A549 (cell line): Measurements from ENCODE around the gene COL8A1. TPM values are rescaled to one million over a fixed set of nuclear protein-coding genes. Genes with fewer than 3 reads are reported as not detected.

Experiments
- ATAC-seq, 2 experiments: fragments of 200-7000 bp in 1 of 2; fragments of >200 bp in 1 of 2; cut with Nextera tagmentation in 1 of 2; cut with Tn5 transposase in 1 of 2; 3 replicates each; pipeline versions ENCODE4 v1.8.0 to v1.9.1; 2018 to 2020; ENCODE audit warnings: mild to moderate bottlenecking in 1 of 2, moderate library complexity in 1 of 2
- CTCF ChIA-PET: fragments of 300-600 bp; sonication (Branson Sonifier 250); formaldehyde crosslinking; extraction: SDS; loops from one replicate; lab custom pipeline; 2021; ENCODE audit warnings: antibody characterized with exemption, inconsistent platforms; lab: Yijun Ruan, JAX
- POLR2A ChIA-PET: fragments of 350-600 bp; formaldehyde crosslinking; extraction: SDS; loops from one replicate; lab custom pipeline; 2021; ENCODE audit warnings: antibody characterized with exemption, inconsistent platforms; lab: Yijun Ruan, JAX
- DNase-seq, 2 experiments: peaks; one replicate each; pipeline versions ENCODE4 v3.0.0 to v3.0.0-alpha.2; 2011 to 2016; ENCODE audit warnings: low read depth in 1 of 2, low spot score in 1 of 2
- FAIRE-seq: peaks from 2 replicates; lab custom pipeline; 2011; peaks lifted over from hg19 to GRCh38; lab: Jason Lieb, UNC
- H3K27ac ChIP-seq, 2 experiments: fragments of >200 bp; sonication (Bioruptor Twin); formaldehyde crosslinking; 3 replicates each; pipeline ENCODE4 v1.5.1; 2016 to 2017
- H3K4me1 ChIP-seq: fragments of >200 bp; sonication (Bioruptor Twin); formaldehyde crosslinking; 3 replicates; pipeline ENCODE4 v1.6.1; 2016
- H3K4me2 ChIP-seq: fragments of >200 bp; sonication (Bioruptor Twin); formaldehyde crosslinking; 3 replicates; pipeline ENCODE4 v1.6.1; 2016
- H3K4me3 ChIP-seq: fragments of >200 bp; sonication (Bioruptor Twin); formaldehyde crosslinking; 3 replicates; pipeline ENCODE4 v1.5.1; 2016
- H3K9me3 ChIP-seq: fragments of >200 bp; sonication (Bioruptor Twin); formaldehyde crosslinking; 3 replicates; pipeline ENCODE4 v1.6.1; 2016
- BCL3 ChIP-seq: fragments of >200 bp; sonication (Bioruptor Twin); formaldehyde crosslinking; IDR thresholded peaks from 3 replicates; pipeline ENCODE4 v1.6.1; 2016
- CHD2 ChIP-seq: fragments of 150-350 bp; IDR thresholded peaks from 2 replicates; pipeline ENCODE4 v1.6.1; 2014; ENCODE audit warnings: low read length; ENCODE audit not compliant: partially characterized antibody
- CHD4 ChIP-seq: fragments of 200-600 bp; sonication (generic); IDR thresholded peaks from 2 replicates; pipeline ENCODE4 v1.6.1; 2016; ENCODE audit warnings: antibody characterized with exemption, mild to moderate bottlenecking, borderline replicate concordance
- CTCF ChIP-seq: fragments of >200 bp; sonication (Bioruptor Twin); formaldehyde crosslinking; IDR thresholded peaks from 3 replicates; pipeline ENCODE4 v1.5.1; 2016
- E2F6 ChIP-seq: IDR thresholded peaks from 2 replicates; pipeline ENCODE4 v1.6.1; 2012; ENCODE audit warnings: low read depth, borderline replicate concordance
- EHF ChIP-seq: fragments of 250-450 bp; sonication (Bioruptor Pico); IDR thresholded peaks from 2 replicates; pipeline ENCODE4 v1.5.0; 2020; ENCODE audit warnings: mild to moderate bottlenecking
- FOSB ChIP-seq: fragments of 250-450 bp; sonication (Bioruptor Pico); IDR thresholded peaks from 2 replicates; pipeline ENCODE4 v1.5.0; 2020; ENCODE audit warnings: mild to moderate bottlenecking, moderate library complexity
- FOXS1 ChIP-seq: fragments of 250-450 bp; sonication (Bioruptor Pico); IDR thresholded peaks from 2 replicates; pipeline ENCODE4 v1.5.0; 2020; ENCODE audit warnings: mild to moderate bottlenecking, moderate library complexity
- GATA3 ChIP-seq: IDR thresholded peaks from 2 replicates; pipeline ENCODE4 v1.6.1; 2012; ENCODE audit warnings: borderline replicate concordance
- HES2 ChIP-seq: fragments of >200 bp; sonication (Bioruptor Twin); formaldehyde crosslinking; IDR thresholded peaks from 2 replicates; pipeline ENCODE4 v1.6.1; 2016
- HOXB5 ChIP-seq: fragments of 250-450 bp; sonication (Bioruptor Pico); IDR thresholded peaks from 2 replicates; pipeline ENCODE4 v1.5.0; 2020; ENCODE audit warnings: mild to moderate bottlenecking, moderate library complexity
- JUN ChIP-seq, 2 experiments: fragments of >200 bp; sonication (Bioruptor Twin); formaldehyde crosslinking; IDR thresholded peaks; 2 replicates in 1 of 2; 3 replicates in 1 of 2; pipeline ENCODE4 v1.6.1; 2016 to 2017
- KDM5A ChIP-seq: fragments of 200-600 bp; sonication (generic); IDR thresholded peaks from 2 replicates; pipeline ENCODE4 v1.6.1; 2016; ENCODE audit warnings: antibody characterized with exemption, mild to moderate bottlenecking
- MAFK ChIP-seq: fragments of 450-650 bp; IDR thresholded peaks from 2 replicates; pipeline ENCODE4 v1.6.1; 2014; ENCODE audit not compliant: partially characterized antibody
- MAX ChIP-seq: IDR thresholded peaks from 2 replicates; pipeline ENCODE4 v1.6.1; 2012
- NR3C1 ChIP-seq: fragments of >200 bp; sonication (Bioruptor Twin); formaldehyde crosslinking; IDR thresholded peaks from 3 replicates; pipeline ENCODE4 v1.6.1; 2017
- PHF8 ChIP-seq: fragments of 200-600 bp; sonication (generic); IDR thresholded peaks from 2 replicates; pipeline ENCODE4 v1.6.1; 2016; ENCODE audit warnings: low read depth, mild to moderate bottlenecking, antibody characterized with exemption, moderate library complexity, borderline replicate concordance
- POLR2A ChIP-seq: IDR thresholded peaks from 2 replicates; pipeline ENCODE4 v1.6.1; 2012; ENCODE audit warnings: mild to moderate bottlenecking, low read length
- RAD21 ChIP-seq, 2 experiments: fragments of >200 bp in 1 of 2; sonication (Bioruptor Twin) in 1 of 2; formaldehyde crosslinking in 1 of 2; IDR thresholded peaks in 1 of 2; conservative IDR thresholded peaks in 1 of 2; 2 replicates in 1 of 2; 3 replicates in 1 of 2; pipeline ENCODE4 v1.6.1; 2012 to 2018; ENCODE audit warnings: inconsistent platforms in 1 of 2
- RARB ChIP-seq: fragments of 250-450 bp; sonication (Bioruptor Pico); IDR thresholded peaks from 2 replicates; pipeline ENCODE4 v1.8.0; 2021; ENCODE audit warnings: mild to moderate bottlenecking, moderate library complexity
- RCOR1 ChIP-seq: fragments of 150-350 bp; IDR thresholded peaks from 2 replicates; pipeline ENCODE4 v1.6.1; 2014; ENCODE audit warnings: antibody characterized with exemption, low read length, low read depth
- RFX5 ChIP-seq: fragments of 450-650 bp; IDR thresholded peaks from 2 replicates; pipeline ENCODE4 v1.7.1; 2014; ENCODE audit warnings: antibody characterized with exemption, mild to moderate bottlenecking, moderate library complexity
- RNF2 ChIP-seq: fragments of 200-600 bp; sonication (generic); IDR thresholded peaks from 2 replicates; pipeline ENCODE4 v1.6.1; 2016; ENCODE audit warnings: low read depth, mild to moderate bottlenecking, antibody characterized with exemption, moderate library complexity, borderline replicate concordance
- SMC3 ChIP-seq: fragments of >200 bp; sonication (Bioruptor Twin); formaldehyde crosslinking; IDR thresholded peaks from 3 replicates; pipeline ENCODE4 v1.6.1; 2018; ENCODE audit warnings: inconsistent platforms
- TFCP2L1 ChIP-seq: fragments of 250-450 bp; sonication (Bioruptor Pico); IDR thresholded peaks from 2 replicates; pipeline ENCODE4 v1.5.0; 2021; ENCODE audit warnings: mild to moderate bottlenecking
- TP53 ChIP-seq: fragments of 250-450 bp; sonication (Bioruptor Pico); IDR thresholded peaks from 2 replicates; pipeline ENCODE4 v1.5.0; 2021; ENCODE audit warnings: mild to moderate bottlenecking, moderate library complexity
- ZC3H11A ChIP-seq: fragments of 450-650 bp; IDR thresholded peaks from 2 replicates; pipeline ENCODE4 v1.6.1; 2014; ENCODE audit warnings: antibody characterized with exemption, mild to moderate bottlenecking
- WGBS: methylation state at CpG from one replicate; pipeline ENCODE4 v1.1.6; 2017; ENCODE audit errors: missing lambda C conversion rate; 5-methylcytosine and 5-hydroxymethylcytosine counted together
- polyA plus RNA-seq, 4 experiments: library from polyadenylated mRNA; depleted of rRNA in 3 of 4; stranded (reverse); fragments of >200 nt; fragmentation: RNase III in 1 of 4; extraction: RNeasy Plus Mini Kit Qiagen cat#74134 plus additional on column Dnase treatment in 1 of 4; gene quantifications; 2 replicates in 3 of 4; 3 replicates in 1 of 4; pipeline ENCODE4 v1.2.3, GENCODE V29; 2011 to 2017

COL8A1 gene
- polyA plus RNA-seq, 2 of the 4 experiments (the other 2 are of a cell fraction) = not detected

GRCh38 chr3:99751649-99752048 is 113.3 kb downstream of the COL8A1 start:
- H3K4me3 ChIP-seq = no peak overlapping the region
- no peak overlapping the region for H3K4me2 ChIP-seq
- ChIA-PET POLR2A (no interaction called here), CTCF (interaction anchor here (0.6 to 2.2 kb wide), 9 partner anchors 11 to 1155 kb away, joined by 3 to 6 read pairs (median 3); no protein-coding TSS in a partner anchor)
- no peak for TF ChIP-seq FOXS1 (CRISPR knock-in tag)
- TF ChIP-seq TP53 (CRISPR knock-in tag) = no peak
- TF ChIP-seq RFX5 = no peak
- TF ChIP-seq POLR2A = no peak
- no peak for TF ChIP-seq GATA3
- no peak for TF ChIP-seq NR3C1
- TF ChIP-seq TFCP2L1 = no peak
- TF ChIP-seq FOSB (CRISPR knock-in tag) = no peak
- no peak for TF ChIP-seq RNF2
- no peak for TF ChIP-seq CHD4
- TF ChIP-seq MAFK = no peak
- no peak for TF ChIP-seq BCL3
- no peak overlapping the region for H3K27ac ChIP-seq
- FAIRE-seq (no peak), ATAC-seq (no peak), DNase-seq (no peak)
- no peaks in the 10 kb centered on the region for H3K9me3 ChIP-seq
- WGBS = 29% methylated on average over 4 of the region's 4 CpGs
- no peaks in the 10 kb centered on the region for H3K4me1 ChIP-seq

DNA sequence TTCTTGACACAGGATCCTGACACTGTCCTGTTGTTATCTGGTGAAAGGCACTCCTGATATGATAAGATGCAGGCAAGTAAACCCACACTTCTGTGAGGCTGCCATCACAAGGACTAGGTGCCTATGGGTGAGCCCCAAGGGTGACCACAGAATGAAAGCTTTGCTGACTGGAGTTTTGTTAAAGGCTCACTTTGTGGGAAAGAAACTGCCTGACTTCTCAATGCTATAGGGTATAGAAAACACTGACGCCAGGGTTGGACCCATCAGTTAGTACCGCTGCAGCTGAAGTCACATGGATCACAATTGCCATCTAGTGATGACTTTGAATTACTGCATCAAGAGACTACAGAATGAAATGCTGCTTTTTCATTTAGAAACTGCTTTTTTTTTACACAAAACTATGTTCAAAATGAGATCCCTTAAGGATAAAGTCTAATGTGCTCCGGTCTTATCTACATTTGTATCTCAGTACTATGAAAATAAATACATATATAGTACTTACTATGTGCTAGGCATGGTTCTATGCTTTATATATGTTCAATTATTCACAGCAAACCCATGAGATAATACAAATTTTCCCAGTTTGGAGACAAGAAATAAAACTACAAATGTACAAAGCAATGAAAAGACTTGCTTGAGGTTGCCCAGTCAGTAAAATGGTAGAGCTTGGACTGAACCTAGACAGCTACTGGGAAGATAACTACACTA is 115.0 kb downstream of the COL8A1 start:
- ChIA-PET POLR2A (no interaction called here), CTCF (interaction anchor here (0.7 to 6.2 kb wide), 23 partner anchors 10 to 1712 kb away, joined by 3 to 69 read pairs (median 3); no protein-coding TSS in a partner anchor)
- Histone ChIP-seq H3K9me3 (no peaks in the 10 kb centered on the region), H3K27ac (no peak overlapping the region), H3K4me1 (no peaks in the 10 kb centered on the region), H3K4me3 (no peak overlapping the region), H3K4me2 (no peak overlapping the region)
- TF ChIP-seq EHF (no peak), HOXB5 (CRISPR knock-in tag) (no peak), RCOR1 (no peak), HES2 (no peak), E2F6 (no peak), KDM5A (no peak), BCL3 (no peak), MAX (no peak), PHF8 (no peak), RARB (CRISPR knock-in tag) (no peak), RAD21 (conservative IDR thresholded peaks at IDR 0.05 in 1 of 2, IDR thresholded peaks at IDR 0.05 in 1 of 2) (peak; percentile 84 to 86), CTCF (peak; percentile 83), ZC3H11A (no peak), JUN (IDR thresholded peaks at IDR 0.05) (no peak), POLR2A (no peak), CHD2 (no peak), SMC3 (peak; percentile 66)
- FAIRE-seq = peak; percentile 83
- ATAC-seq = peak; percentile 91
- 3% methylated on average over 3 of the region's 3 CpGs for WGBS
- peak; percentile 13 to 54 for DNase-seq
